ENCODE measurements around the gene TBX5.

TBX5 gene

GRCh38 chr12:114314974-114315720, 90.8 kb downstream of the TBX5 start:
- DNase-seq = no peak

- DNase-seq = no peak
Measured at GRCh38 chr12:114314403-114314802, 91.5 kb downstream of the TBX5 start.

GRCh38 chr12:114313910-114314309, 92.0 kb downstream of the TBX5 start:
- no peak for DNase-seq

DNA sequence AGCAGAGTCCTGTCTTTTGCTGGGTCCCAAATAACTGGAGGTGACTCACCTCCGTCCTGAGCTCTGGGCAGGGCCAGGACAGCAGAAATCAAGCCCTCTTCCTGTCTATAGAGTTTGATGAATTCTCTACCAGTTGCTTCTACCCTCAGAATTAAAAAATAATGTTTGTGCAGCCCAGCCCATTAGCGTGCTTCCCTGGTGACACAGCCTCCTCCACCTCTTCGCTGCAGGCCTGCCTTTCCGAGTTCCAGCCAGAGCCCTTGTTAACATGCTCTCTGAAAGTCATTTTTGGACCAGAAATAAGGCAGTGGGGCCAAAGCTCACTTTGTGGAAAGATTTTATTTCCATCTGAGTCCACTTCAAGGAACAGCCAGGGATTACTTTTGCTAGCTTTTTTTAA, 94.0 kb downstream of the TBX5 start:
- DNase-seq = no peak

DNA sequence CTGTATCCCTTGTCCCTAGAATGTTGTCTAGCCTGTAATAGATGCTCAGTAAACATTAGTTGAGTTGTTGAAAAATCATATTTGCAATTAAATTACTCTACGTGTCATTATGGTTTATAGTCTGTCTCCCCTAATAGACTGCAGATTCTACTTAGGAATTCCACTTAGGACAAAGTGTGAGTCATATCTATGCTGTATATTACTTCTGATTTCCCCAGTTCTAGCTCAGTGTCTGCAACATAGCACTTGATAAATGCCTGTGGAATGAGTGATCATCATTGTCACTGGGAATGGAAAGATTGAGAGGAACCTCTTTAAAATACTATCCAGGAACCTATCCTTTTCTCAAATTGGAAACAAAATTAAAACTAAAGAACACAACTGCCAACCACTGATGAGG, 99.3 kb downstream of the TBX5 start:
- no peak for DNase-seq

- DNase-seq = no peak
Measured at GRCh38 chr12:114305446-114305845, 100.5 kb downstream of the TBX5 start.
